ENCODE measurements around the gene CACNA2D3.

DNA sequence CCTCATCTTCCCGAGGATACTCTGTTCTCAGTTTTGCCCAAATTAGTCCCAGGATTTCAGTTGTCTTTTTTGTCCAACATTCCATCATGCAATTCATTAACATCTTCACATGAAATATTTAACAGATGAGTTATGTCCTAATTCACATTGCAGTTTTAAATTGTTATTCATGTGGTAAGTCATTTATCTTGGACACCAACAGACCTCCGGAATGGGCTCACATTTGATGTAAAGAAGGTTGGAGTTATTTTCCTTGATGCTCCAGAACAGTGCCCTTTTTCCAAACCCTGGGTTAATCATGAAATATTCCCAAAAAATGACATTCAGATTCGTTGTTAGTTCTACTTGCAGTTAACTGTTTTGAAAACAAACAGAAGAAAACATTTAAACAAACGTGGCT lies 838.3 kb downstream of the CACNA2D3 start:
- TF ChIP-seq CTCF (IDR thresholded peaks at IDR 0.05; ENCODE audit: low read length): no peak
- TF ChIP-seq EZH2phosphoT487 (IDR thresholded peaks at IDR 0.05; ENCODE audit: low read length): no peak
